ENCODE results near the gene OLFM1.
A peak's percentile ranks its signal among the peaks of the same experiment; 100 is the strongest.

DNA sequence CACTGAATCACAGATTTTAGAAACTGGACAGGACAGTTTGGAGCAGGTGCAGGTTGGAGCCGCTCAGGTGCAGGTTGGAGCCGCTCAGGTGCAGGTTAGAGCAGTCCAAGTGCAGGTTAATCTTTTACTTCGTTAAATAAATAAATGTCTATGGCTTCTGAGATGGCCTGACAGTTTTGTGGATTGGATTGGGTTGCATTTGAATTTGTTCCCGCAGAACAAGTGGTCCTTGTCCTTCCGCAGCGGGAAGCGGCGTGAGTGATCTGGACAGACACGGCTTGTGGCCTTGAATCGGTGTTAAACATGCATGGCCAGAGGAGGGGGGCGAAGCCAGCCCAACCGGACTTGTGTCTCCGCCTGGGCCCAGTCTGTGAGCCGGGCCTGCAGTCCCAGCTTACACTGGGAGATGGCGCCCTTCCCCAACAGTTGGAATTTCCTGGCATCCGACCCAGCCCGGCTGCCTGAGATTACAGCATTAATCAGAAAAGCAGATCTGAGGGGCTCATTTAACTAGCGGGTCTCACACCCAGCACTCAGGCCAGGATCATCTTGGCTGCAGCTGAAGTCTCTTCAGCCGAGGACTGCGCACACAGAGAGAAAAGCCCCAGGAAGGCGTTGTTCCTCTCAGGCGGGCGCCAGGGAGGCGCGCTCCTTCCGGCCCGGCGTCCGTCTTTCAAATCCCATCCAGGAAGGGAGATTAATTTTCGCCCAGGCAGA is 1.5 kb upstream of the OLFM1 start:
- TF ChIP-seq, protein P1, sequence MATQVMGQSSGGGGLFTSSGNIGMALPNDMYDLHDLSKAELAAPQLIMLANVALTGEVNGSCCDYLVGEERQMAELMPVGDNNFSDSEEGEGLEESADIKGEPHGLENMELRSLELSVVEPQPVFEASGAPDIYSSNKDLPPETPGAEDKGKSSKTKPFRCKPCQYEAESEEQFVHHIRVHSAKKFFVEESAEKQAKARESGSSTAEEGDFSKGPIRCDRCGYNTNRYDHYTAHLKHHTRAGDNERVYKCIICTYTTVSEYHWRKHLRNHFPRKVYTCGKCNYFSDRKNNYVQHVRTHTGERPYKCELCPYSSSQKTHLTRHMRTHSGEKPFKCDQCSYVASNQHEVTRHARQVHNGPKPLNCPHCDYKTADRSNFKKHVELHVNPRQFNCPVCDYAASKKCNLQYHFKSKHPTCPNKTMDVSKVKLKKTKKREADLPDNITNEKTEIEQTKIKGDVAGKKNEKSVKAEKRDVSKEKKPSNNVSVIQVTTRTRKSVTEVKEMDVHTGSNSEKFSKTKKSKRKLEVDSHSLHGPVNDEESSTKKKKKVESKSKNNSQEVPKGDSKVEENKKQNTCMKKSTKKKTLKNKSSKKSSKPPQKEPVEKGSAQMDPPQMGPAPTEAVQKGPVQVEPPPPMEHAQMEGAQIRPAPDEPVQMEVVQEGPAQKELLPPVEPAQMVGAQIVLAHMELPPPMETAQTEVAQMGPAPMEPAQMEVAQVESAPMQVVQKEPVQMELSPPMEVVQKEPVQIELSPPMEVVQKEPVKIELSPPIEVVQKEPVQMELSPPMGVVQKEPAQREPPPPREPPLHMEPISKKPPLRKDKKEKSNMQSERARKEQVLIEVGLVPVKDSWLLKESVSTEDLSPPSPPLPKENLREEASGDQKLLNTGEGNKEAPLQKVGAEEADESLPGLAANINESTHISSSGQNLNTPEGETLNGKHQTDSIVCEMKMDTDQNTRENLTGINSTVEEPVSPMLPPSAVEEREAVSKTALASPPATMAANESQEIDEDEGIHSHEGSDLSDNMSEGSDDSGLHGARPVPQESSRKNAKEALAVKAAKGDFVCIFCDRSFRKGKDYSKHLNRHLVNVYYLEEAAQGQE (IDR thresholded peaks at IDR 0.05; ENCODE audit: low read depth): no peak
- TF ChIP-seq EP300 (IDR thresholded peaks at IDR 0.05; ENCODE audit: borderline replicate concordance) (no peak), NFIC (IDR thresholded peaks at IDR 0.05) (peak; percentile 46), TEAD4 (IDR thresholded peaks at IDR 0.05) (peak; percentile 24; the same call in 1 of the 2 replicates), YY1 (IDR thresholded peaks at IDR 0.05; ENCODE audit: low read depth) (no peak), TCF12 (IDR thresholded peaks at IDR 0.05; ENCODE audit: low read depth) (no peak), FOXM1 (IDR thresholded peaks at IDR 0.05; ENCODE audit: borderline replicate concordance, low read depth) (no peak), RAD21 (IDR thresholded peaks at IDR 0.05; ENCODE audit: low read depth) (peak; percentile 90), CREB1 (IDR thresholded peaks at IDR 0.05; ENCODE audit: low read depth) (no peak)
- TF ChIP-seq, protein P2, sequence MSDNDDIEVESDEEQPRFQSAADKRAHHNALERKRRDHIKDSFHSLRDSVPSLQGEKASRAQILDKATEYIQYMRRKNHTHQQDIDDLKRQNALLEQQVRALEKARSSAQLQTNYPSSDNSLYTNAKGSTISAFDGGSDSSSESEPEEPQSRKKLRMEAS (IDR thresholded peaks at IDR 0.05): no peak
- TF ChIP-seq, protein P3, sequence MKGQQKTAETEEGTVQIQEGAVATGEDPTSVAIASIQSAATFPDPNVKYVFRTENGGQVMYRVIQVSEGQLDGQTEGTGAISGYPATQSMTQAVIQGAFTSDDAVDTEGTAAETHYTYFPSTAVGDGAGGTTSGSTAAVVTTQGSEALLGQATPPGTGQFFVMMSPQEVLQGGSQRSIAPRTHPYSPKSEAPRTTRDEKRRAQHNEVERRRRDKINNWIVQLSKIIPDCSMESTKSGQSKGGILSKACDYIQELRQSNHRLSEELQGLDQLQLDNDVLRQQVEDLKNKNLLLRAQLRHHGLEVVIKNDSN (IDR thresholded peaks at IDR 0.05): no peak

All from Ishikawa (cell line).